CD4-positive, alpha-beta T cell treated with Interleukin-21 for 1 hour (primary cell): ENCODE data around the gene RAB7A.
"Not testable (repeated sequence)": the region's sequence is repeated elsewhere in the genome, so short reads cannot be mapped to it uniquely, and the experiment has no call there.

Source experiments
- DNase-seq: peaks from one replicate; pipeline ENCODE4 v3.0.0-alpha.2; 2020

The RAB7A gene

GRCh38 chr3:128760881-128761280, 34.9 kb downstream of the RAB7A start:
- no peak for DNase-seq

DNA sequence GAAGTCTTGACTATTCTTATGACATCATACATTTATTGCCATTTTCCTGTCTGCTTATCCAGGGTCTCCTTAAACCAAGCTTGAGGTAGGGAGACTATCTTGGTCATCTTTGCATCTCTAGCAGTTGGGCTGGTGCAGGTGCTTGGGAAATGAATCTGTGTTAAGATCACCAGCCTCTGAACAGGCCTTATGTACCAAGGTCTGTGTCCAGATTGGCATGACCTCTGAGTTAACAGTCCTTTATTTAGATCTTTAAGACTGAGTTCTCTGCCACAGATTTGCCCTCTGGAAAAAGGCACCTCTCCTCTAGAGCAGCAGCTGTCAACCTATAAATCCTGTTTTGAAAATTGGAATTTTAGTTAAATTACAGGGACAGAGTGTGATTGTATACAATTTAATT, 35.4 kb downstream of the RAB7A start:
- no peak for DNase-seq

DNA sequence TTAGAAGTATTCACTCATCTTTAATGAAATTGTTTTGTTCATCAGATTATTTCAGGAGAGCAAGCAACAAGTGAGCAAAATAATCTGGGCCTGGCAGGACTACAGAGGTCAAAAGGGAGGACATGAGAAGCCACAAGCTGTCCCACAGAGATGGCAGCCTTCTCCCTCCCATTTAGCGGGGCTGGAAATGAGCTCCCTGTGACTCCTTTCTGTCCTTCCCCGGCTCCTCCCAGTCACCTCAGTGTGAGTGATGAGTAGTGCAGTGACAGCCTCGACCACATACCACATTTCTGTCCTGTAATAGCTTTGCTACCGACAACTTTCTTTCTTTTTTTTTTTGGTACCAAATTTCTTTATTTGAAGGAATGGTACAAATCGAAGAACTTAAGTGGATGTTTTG, 38.0 kb downstream of the RAB7A start:
- DNase-seq = no peak

GRCh38 chr3:128764863-128765262, 38.9 kb downstream of the RAB7A start:
- DNase-seq = no peak

- DNase-seq = no peak
These were observed 41.2 kb downstream of the RAB7A start for GRCh38 chr3:128767094-128767750.

GRCh38 chr3:128768471-128768870, 42.5 kb downstream of the RAB7A start:
- no peak for DNase-seq

GRCh38 chr3:128770387-128770786, 44.4 kb downstream of the RAB7A start:
- no peak for DNase-seq

DNA sequence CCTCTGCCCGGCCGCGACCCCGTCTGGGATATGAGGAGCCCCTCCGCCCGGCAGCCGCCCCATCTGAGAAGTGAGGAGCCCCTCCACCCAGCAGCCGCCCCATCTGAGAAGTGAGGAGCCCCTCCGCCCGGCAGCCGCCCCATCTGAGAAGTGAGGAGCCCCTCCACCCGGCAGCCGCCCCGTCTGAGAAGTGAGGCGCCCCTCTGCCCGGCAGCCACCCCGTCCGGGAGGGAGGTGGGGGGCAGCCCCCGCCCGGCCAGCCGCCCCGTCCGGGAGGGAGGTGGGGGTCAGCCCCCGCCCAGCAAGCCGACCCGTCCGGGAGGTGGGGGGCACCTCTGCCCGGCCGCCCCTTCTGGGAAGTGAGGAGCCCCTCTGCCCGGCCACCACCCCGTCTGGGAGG, 47.2 kb downstream of the RAB7A start:
- DNase-seq = not testable (repeated sequence)

GRCh38 chr3:128773592-128773991, 47.6 kb downstream of the RAB7A start:
- DNase-seq = not testable (repeated sequence)

GRCh38 chr3:128775241-128775640, 49.3 kb downstream of the RAB7A start:
- no peak for DNase-seq

- DNase-seq = no peak
These were observed 50.0 kb downstream of the RAB7A start for GRCh38 chr3:128775906-128776542.

DNA sequence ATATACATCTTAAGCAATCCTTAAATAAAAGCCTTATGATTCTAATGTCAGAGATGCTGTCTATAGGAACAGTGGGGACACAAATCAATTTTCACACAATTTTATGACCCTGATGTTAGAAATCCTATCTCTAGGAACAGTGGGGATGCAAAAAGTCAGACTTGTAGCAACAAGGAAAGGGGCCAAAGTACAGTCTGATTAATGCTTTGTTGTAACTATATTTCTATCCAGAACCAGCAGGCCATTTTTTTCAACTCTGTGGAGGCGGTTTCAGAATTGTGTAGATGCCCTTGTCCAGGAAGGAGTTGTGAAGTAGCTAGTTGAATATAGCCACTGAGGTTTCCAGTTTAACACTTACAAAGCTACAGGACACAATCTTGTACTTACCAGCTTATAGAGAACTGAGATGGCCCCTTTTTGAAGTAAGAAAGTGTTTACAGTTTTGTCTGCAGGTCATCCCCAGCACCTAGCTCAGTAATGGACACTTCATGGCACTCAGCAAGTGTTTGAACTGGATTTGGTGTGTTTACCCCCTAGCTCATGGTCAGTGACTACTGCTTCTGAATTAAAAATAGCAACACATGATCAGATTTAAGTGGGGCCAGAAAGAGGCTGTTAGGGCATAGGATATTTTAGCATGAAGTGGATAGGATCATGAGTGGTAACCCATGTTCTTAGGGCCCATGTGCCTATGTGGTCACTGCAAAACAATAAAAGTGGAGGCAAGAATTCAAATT, 54.3 kb downstream of the RAB7A start:
- no peak for DNase-seq

DNA sequence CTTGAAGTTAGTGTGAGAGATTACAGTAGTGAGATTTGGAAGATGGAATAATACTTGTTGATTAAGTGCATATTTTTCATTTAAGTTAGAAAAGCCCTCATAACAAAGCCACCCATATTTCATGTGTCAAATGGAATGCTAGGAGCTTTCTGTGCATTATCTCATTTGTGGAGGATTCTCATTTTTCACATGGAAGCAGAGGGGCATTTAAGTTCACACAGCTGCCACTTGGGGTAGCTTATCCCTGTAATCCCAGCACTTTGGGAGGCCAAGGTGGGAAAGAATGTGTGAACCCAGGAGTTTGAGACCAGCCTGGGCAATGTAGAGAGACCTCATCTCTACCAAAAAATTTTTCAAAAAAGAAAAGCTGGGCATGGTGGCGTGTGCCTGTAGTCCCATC, 55.2 kb downstream of the RAB7A start:
- DNase-seq = no peak

- no peak for DNase-seq
These were observed 56.5 kb downstream of the RAB7A start for GRCh38 chr3:128782282-128783146.

DNA sequence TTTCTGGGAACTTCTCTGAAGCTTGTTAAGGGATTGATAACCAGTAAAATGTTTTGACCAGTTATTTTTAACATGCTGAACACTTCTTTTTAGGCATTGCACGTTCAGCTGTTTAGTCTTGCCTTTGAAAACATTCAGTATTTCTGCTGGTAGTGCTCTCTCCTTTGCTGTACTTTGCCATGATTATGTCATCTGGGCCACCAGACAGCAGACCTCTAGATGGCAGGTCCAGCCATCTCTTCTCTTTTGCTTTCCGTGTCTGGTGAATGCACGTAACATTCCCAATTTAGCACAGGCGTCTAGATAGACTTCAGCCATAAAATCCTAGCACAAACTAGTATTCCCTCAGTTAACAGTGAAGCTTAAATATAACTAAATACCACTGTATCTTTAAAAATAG, 57.8 kb downstream of the RAB7A start:
- DNase-seq = no peak

DNA sequence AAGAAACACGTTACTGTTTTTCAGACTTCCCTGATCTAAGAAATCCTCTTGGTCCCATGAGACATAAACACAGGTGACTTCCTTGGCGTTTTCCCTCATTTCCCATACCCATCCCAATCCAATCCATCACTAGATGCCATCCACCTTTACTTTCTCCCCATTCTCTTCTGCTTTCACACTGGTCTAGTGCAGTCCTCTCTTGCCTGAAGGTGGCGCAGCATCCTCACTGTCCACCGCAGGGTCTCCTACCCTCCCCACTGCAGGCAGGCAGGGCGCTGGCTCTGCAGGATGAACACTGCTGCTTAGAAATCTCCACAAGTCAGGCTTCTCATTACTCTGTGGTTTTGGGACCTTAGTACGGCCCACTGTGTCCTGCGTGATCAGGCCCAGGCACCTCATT, 58.2 kb downstream of the RAB7A start:
- peak; percentile 55 for DNase-seq

- DNase-seq = no peak
These were observed 58.9 kb downstream of the RAB7A start for GRCh38 chr3:128784843-128785242.

DNA sequence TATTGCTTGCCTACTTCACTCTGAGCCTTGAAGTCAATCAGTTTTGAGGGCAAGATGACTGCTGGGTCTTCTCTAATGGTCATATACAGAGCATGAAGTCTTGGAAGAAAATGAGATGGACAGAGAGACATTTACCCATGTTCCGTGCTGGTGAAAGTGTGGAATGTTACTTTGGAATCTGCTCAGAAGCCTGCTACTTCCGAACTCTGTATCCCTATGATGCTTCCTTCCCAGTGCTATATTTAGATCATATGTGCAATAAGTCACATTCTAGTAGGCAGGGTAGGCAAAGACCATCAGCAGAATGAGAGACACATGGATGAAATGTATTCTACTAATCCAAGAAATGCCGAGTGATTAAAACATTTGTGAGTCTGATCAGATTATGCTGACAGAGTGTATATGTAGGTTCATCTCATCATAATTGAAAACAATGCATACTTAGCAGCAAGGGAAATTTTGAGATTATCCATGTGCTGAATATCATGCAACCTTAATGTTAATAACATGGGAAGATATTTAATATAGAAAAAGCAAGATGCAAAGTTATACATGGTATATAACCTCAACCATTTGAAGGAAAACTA, 60.5 kb downstream of the RAB7A start:
- DNase-seq = no peak

DNA sequence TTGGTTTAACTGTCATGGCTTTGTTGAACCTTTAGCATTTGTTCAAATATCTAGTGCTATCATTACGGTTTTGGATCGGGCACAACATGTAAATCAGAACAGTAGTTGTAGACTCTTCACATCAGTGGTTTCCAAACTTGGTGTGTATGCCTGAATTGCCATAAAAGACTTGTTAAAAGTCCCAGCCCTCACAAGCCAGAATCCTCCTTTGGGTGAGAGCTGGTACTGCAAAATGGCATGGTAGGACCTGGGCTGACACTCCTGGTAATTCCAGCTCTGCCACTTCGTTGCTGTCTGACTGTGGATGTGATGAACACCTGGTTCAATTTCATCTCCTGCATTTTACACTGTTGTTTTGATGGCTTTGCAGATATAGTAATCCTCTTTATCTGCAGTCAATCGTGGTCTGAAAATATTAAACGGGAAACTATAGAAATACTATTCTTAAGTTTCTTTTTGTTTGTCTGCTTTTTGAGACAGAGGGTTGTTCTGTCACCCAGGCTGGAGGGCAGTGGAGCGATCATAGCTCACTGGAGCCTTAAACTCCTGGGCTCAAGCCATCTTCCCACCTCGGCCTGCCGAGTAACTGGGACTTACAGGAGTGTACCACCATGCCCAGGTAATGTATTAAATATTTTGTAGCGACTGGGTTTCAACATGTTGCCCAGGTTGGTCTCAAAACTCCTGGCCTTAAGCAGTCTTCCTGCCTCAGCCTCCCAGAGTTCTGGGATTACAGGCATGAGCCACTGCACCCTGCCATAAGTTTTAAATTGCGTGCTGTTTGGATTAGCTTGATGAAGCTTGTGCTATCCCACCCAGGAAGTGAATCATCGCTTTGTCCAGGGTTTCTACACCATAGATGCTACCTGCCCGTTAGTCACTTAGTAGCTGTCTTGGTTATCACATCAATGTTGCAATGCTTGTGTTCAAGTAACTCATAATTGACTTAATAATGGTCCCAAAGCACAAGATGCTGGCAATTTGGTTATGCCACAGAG, 61.6 kb downstream of the RAB7A start:
- peak; percentile 57 for DNase-seq

DNA sequence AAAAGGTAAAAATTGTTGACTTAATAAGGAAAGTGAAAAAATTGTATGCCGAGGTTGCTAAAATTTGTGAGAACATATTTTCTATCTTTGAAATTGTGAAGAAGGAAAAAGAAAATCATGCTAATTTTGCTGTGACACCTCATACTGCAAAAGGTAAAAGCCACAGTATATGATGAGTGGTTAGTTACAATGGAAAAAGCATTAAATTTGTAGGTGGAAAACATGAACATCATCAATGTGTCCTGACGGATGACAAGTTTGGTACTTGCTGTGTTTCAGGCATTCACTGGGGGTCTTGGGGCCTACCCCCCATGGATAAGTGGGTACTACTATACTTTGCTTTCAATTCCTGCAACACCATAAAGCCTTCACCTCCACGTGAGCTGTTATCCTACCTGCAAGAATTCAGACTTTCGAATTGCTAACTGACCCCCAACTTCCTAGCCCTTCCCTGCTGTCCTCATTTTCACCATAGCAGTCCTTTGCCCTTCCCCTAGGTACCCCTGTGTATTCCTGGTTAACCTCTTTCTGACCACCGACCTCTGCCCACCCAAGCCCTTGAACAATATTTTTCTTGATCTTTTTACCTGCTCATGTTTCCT, 62.4 kb downstream of the RAB7A start:
- no peak for DNase-seq
